Right lobe of liver (tissue), 4 donors: ENCODE data around the gene MRPS31.

Source experiments
- CTCF ChIP-seq, 4 donors: fragments of 200-600 bp in 3 of 4; fragments of 450-650 bp in 1 of 4; IDR thresholded peaks; one replicate each; pipeline versions ENCODE4 v1.5.1 to v1.8.0; 2016 to 2022; ENCODE audit warnings: antibody characterized with exemption in 4 of 4, mild to moderate bottlenecking in 2 of 4
- POLR2A ChIP-seq: fragments of 450-650 bp; IDR thresholded peaks from one replicate; pipeline ENCODE4 v1.6.1; 2017; ENCODE audit warnings: antibody characterized with exemption, mild to moderate bottlenecking
- donor health status: DM: no; HTN: no; CAD: no.
- donor health status: DM: no; HTN: no; CAD: no.
- donor health status: DM: no; HTN: yes; CAD: no.

GRCh38 chr13:40728595-40728994 is 42.4 kb downstream of the MRPS31 start:
- no peak for TF ChIP-seq CTCF (IDR thresholded peaks at IDR 0.05)
- no peak for TF ChIP-seq POLR2A
